Measurements from ENCODE around the gene ZBTB42. TPM values are rescaled to one million over a fixed set of nuclear protein-coding genes. Genes with fewer than 3 reads are reported as not detected.
A peak's percentile ranks its signal among the peaks of the same experiment; 100 is the strongest.

Gene ZBTB42
- total and polyA plus RNA-seq, 2 of the 13 experiments (the other 11 are each of a cell fraction or from before 2014, with no cell fraction given) = 2.8 to 4.2 TPM

DNA sequence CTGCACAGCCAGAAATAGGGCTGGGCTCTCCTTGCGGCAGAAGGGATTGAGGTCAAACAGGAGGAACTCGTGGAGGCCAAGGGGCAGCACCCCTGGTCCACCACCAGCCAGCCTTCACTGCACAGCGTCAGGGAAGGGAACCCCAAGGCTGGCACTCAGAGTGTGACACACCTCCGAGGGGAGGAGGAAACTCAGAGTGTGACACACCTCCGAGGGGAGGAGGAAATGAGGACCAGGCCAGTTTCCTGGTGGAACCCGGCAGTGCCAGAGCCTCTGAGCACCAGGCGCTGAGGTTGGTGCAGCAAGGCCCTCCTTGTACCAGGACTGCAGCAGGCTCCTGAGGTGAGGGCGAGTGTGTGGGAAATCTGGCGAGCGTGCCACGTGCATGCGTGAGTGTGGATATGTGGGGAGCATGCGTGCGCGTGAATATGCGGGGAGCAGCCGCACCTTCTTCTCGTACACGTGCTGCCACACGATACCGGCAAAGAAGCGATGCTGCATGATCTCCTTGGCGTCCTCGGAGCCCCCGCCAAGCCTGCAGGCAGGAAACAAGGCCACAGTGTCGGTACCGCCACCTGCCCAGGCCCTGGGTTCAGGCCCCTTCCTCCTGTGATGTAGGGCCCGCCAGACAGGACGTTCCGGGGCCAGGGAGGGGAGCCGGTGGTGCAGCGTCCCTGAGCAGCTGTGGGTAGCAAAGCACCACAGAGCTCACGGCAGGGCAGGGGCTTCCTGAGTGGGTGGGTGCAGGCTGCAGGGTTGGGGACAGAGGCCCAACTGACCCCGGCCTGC is 28.8 kb upstream of the ZBTB42 start:
- H3K27me3 ChIP-seq (ENCODE audit: control insufficient read depth in 1 of 2, insufficient read depth in 2 of 2, low read length in 2 of 2) = no peaks in the 10 kb centered on the region; a peak in 1 of 5 replicates
- WGBS (ENCODE audit: low lambda C conversion rate) = 92% methylated on average over 19 of the region's 34 CpGs
- DNase-seq (ENCODE audit: low spot score) (no peak), FAIRE-seq (no peak), ATAC-seq (no peak)
- H3K9ac ChIP-seq (ENCODE audit: insufficient read depth, low read depth, low read length) = no peak overlapping the region
- peaks cover 22 to 35% of the 10 kb centered on the region in 2 experiments; a peak in 4 of 5 replicates for H3K36me3 ChIP-seq (replicated peaks in 1 of 2; ENCODE audit: control insufficient read depth in 1 of 2, insufficient read depth in 2 of 2, low read length in 2 of 2)
- no TSS peak for BruUV-seq (replicated peaks)
- H4K20me1 ChIP-seq (ENCODE audit: insufficient read depth, low read length) = 0 out of 2 replicates have a peak, but pooled peaks cover 3% of the 10 kb centered on the region
- H3K27ac ChIP-seq (ENCODE audit: extremely low read length, insufficient read depth, low read length) = no peak overlapping the region
- POLR2A ChIA-PET = no interaction called here
- peaks cover 8% of the 10 kb centered on the region for H3K9me3 ChIP-seq (ENCODE audit: low read length)
- no peak overlapping the region for H3K4me3 ChIP-seq (replicated peaks in 1 of 3; ENCODE audit: insufficient read depth in 1 of 3, low read depth in 2 of 3, low read length in 3 of 3)
- peaks cover 25% of the 10 kb centered on the region for H3K4me1 ChIP-seq (ENCODE audit: insufficient read depth, low read length)
- H2AFZ ChIP-seq (ENCODE audit: low read length) = no peak overlapping the region
- peaks cover 12% of the 10 kb centered on the region for H3K79me2 ChIP-seq (ENCODE audit: insufficient read depth, low read length)
- in situ Hi-C loops (cut with HindIII; ENCODE audit: extremely low pct_ligation_motif_present, low pct_unique_long_range_greater_than_20kb) = no loop called here
- CTCF ChIA-PET (ENCODE audit: low intra/inter-chr PET ratio, low total read pairs) = no interaction called here
- intact Hi-C loops (cut with micrococcal nuclease; ENCODE audit: unreplicated experiment) = no loop called here
- H3K4me2 ChIP-seq (ENCODE audit: low read depth, low read length) = no peak overlapping the region
- TF ChIP-seq ZNF562 (CRISPR knock-in tag; IDR thresholded peaks at IDR 0.05; ENCODE audit: borderline replicate concordance) = no peak
- TF ChIP-seq ARID2 (CRISPR knock-in tag; IDR thresholded peaks at IDR 0.05; ENCODE audit: borderline replicate concordance) = no peak
- TF ChIP-seq ZSCAN20 (CRISPR knock-in tag; IDR thresholded peaks at IDR 0.05; ENCODE audit: borderline replicate concordance) = no peak
- TF ChIP-seq, protein P1, sequence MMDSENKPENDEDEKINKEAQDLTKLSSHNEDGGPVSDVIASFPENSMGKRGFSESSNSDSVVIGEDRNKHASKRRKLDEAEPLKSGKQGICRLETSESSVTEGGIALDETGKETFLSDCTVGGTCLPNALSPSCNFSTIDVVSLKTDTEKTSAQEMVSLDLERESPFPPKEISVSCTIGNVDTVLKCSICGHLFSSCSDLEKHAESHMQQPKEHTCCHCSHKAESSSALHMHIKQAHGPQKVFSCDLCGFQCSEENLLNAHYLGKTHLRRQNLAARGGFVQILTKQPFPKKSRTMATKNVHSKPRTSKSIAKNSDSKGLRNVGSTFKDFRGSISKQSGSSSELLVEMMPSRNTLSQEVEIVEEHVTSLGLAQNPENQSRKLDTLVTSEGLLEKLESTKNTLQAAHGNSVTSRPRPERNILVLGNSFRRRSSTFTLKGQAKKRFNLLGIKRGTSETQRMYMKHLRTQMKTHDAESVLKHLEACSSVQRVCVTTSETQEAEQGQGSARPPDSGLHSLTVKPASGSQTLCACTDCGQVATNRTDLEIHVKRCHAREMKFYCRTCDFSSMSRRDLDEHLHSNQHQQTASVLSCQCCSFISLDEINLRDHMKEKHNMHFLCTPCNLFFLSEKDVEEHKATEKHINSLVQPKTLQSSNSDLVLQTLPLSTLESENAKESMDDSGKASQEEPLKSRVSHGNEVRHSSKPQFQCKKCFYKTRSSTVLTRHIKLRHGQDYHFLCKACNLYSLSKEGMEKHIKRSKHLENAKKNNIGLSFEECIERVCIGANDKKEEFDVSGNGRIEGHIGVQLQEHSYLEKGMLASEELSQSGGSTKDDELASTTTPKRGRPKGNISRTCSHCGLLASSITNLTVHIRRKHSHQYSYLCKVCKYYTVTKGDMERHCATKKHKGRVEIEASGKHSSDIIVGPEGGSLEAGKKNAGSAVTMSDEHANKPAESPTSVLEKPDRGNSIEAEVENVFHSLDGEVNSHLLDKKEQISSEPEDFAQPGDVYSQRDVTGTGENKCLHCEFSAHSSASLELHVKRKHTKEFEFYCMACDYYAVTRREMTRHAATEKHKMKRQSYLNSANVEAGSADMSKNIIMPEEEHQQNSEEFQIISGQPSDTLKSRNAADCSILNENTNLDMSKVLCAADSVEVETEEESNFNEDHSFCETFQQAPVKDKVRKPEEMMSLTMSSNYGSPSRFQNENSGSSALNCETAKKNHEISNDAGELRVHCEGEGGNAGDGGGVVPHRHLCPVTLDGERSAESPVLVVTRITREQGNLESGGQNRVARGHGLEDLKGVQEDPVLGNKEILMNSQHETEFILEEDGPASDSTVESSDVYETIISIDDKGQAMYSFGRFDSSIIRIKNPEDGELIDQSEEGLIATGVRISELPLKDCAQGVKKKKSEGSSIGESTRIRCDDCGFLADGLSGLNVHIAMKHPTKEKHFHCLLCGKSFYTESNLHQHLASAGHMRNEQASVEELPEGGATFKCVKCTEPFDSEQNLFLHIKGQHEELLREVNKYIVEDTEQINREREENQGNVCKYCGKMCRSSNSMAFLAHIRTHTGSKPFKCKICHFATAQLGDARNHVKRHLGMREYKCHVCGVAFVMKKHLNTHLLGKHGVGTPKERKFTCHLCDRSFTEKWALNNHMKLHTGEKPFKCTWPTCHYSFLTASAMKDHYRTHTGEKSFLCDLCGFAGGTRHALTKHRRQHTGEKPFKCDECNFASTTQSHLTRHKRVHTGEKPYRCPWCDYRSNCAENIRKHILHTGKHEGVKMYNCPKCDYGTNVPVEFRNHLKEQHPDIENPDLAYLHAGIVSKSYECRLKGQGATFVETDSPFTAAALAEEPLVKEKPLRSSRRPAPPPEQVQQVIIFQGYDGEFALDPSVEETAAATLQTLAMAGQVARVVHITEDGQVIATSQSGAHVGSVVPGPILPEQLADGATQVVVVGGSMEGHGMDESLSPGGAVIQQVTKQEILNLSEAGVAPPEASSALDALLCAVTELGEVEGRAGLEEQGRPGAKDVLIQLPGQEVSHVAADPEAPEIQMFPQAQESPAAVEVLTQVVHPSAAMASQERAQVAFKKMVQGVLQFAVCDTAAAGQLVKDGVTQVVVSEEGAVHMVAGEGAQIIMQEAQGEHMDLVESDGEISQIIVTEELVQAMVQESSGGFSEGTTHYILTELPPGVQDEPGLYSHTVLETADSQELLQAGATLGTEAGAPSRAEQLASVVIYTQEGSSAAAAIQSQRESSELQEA (CRISPR knock-in tag; IDR thresholded peaks at IDR 0.05; ENCODE audit: not compliant biosample characterization) = peak; percentile 7
- peak; percentile 34; the same call in 1 of the 2 replicates for TF ChIP-seq PAF1 (CRISPR knock-in tag; IDR thresholded peaks at IDR 0.05)
- TF ChIP-seq MED8 (CRISPR knock-in tag; IDR thresholded peaks at IDR 0.05; ENCODE audit: insufficient replicate concordance) = peak; percentile 34
- TF ChIP-seq SIN3B (IDR thresholded peaks at IDR 0.05; ENCODE audit: low read length) = no peak
- TF ChIP-seq AGO2 (optimal IDR thresholded peaks at IDR 0.05; ENCODE audit: low read depth, low read length) = peak; percentile 89
- peak; percentile 82 for TF ChIP-seq AGO1 (IDR thresholded peaks at IDR 0.05; ENCODE audit: low read depth, low read length, poor library complexity, severe bottlenecking)
- TF ChIP-seq, protein P2, sequence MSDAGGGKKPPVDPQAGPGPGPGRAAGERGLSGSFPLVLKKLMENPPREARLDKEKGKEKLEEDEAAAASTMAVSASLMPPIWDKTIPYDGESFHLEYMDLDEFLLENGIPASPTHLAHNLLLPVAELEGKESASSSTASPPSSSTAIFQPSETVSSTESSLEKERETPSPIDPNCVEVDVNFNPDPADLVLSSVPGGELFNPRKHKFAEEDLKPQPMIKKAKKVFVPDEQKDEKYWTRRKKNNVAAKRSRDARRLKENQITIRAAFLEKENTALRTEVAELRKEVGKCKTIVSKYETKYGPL (CRISPR knock-in tag; IDR thresholded peaks at IDR 0.05) = no peak
- TF ChIP-seq HOXA7 (CRISPR knock-in tag; IDR thresholded peaks at IDR 0.05) = peak; percentile 50; the same call in 1 of the 2 replicates
- TF ChIP-seq RBFOX2 (IDR thresholded peaks at IDR 0.05; ENCODE audit: low read depth, low read length) = peak; percentile 45
- TF ChIP-seq HNRNPLL (IDR thresholded peaks at IDR 0.05; ENCODE audit: low read depth, low read length, poor library complexity, severe bottlenecking) = peak; percentile 67
- TF ChIP-seq ZC3H13 (CRISPR knock-in tag; IDR thresholded peaks at IDR 0.05) = 0 out of 2 replicates have a peak, but pooled peaks have one; percentile 0
- TF ChIP-seq POLR2G (IDR thresholded peaks at IDR 0.05; ENCODE audit: low read depth, low read length) = peak; percentile 16; the same call in 1 of the 2 replicates

All from HepG2 (cell line).